GM18873 (cell line): ENCODE results near the gene SULT4A1.
"Not testable (repeated sequence)": the region's sequence is repeated elsewhere in the genome, so short reads cannot be mapped to it uniquely, and the experiment has no call there.

Source experiments
- ATAC-seq: cut with Tn5 transposase; IDR thresholded peaks from one replicate; pipeline ENCODE4 v1.9.1; 2021; ENCODE audit warnings: mild to moderate bottlenecking, moderate library complexity, moderate number of reproducible peaks; ENCODE audit not compliant: unreplicated experiment, low FRiP score

Gene SULT4A1, protein sequence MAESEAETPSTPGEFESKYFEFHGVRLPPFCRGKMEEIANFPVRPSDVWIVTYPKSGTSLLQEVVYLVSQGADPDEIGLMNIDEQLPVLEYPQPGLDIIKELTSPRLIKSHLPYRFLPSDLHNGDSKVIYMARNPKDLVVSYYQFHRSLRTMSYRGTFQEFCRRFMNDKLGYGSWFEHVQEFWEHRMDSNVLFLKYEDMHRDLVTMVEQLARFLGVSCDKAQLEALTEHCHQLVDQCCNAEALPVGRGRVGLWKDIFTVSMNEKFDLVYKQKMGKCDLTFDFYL

GRCh38 chr22:43862074-43862881, at the start of gene SULT4A1:
SULT4A1 (minus strand) TSS chr22:43862513; CDS start chr22:43862382, 131 bp downstream.
- no peak for ATAC-seq

GRCh38 chr22:43911351-43911750, 49.0 kb upstream of the SULT4A1 start:
- ATAC-seq: no peak

DNA sequence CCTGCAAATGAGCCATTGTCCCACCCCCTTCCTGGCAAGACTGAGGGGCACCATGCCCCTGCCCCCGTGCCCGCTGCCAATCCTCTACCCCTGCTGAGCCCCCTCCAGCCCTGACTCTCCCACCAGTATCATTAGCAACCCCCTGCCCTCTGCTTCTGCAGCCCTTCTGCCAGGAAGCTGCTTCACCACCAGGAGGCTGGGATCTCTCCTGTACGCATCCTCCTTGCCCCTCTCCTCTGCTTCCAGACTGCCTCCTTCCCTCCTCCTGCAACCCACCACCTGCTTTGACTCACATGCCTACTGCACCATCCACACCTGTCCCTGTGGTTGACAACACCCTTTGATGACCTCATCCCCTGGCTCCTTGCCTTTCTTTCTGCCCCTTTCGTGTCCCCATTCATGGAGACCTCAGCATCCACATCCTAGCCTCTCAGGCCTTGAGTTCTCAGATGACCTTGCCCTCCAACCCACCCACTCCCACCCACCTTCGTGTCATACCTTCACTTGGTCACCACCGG, 47.9 kb upstream of the SULT4A1 start:
- ATAC-seq: no peak

GRCh38 chr22:43909708-43910107, 47.4 kb upstream of the SULT4A1 start:
- ATAC-seq: no peak

DNA sequence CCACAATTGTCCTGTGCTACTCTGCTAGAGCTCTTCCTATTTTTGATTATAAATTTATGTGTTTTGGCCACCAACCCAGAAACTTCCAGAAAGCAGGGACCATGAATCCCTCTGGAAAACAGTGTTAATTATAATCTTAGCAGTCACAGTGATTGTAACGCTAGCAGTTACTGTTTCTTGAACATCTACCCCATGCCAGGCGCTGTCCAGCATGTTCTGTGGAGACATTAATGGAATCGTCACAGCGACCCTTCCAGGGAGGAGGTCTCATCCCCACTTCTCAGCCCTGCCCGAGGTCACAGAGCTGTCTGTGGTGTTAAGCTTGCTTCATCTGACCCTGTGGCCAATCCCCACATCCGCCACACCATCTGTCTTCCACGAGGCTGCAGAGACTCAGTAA, 43.4 kb upstream of the SULT4A1 start:
- ATAC-seq: no peak

GRCh38 chr22:43904412-43904811, 42.1 kb upstream of the SULT4A1 start:
- not testable (repeated sequence) for ATAC-seq

- ATAC-seq: not testable (repeated sequence)
Measured at GRCh38 chr22:43903033-43903432, 40.7 kb upstream of the SULT4A1 start.

DNA sequence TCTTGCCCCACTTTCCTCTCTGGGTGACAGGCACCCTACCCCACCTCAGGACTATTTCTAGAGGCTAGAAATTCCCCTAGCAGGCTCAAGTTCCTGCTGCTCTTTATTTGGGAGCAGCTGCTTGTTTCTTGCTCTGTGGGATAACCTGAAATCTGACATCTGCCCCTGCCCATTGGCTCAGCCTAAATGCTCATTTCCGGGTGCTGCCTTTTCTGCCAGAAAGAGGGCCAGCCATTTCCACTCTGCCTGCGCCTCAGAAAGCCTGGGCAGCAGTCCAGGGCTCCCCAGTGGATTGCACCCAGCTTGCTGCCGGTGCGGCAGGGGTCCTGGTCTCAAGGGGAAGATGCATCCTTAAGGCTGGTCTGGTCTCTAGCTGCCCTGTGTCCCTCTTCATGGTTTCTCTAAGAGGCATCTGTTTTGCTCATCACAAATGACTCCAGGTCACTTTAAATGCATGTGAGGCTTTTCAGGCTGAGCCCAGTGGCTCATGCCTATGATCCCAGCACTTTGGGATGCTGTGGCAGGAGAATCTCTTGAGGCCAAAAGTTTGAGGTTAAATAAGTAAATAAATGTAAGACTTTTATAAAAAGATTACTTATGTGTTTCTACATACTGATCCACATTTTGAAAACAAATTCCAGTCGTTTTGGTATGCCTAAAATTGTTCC, 39.8 kb upstream of the SULT4A1 start:
- ATAC-seq: no peak

DNA sequence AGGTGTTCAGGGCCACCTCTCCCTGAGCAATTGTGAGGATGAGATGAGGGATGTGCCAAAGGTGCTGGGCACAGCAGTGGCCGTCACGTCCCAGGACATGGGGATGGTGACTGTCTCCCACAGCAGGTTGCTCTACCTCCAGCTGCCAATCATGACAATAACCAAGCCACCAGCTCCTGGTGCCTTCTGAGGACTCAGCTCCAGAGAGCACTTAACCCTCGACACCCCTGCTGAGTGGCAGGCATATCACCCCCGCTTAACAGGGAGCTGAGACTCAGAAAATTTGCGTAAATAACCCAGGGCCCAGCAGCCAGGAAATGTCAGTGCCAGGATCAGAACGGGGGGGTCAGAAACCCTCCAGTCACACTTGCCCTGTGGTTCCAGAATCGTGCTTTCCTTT, 37.9 kb upstream of the SULT4A1 start:
- ATAC-seq: no peak

- no peak for ATAC-seq
Measured at GRCh38 chr22:43897751-43898261, 35.5 kb upstream of the SULT4A1 start.

DNA sequence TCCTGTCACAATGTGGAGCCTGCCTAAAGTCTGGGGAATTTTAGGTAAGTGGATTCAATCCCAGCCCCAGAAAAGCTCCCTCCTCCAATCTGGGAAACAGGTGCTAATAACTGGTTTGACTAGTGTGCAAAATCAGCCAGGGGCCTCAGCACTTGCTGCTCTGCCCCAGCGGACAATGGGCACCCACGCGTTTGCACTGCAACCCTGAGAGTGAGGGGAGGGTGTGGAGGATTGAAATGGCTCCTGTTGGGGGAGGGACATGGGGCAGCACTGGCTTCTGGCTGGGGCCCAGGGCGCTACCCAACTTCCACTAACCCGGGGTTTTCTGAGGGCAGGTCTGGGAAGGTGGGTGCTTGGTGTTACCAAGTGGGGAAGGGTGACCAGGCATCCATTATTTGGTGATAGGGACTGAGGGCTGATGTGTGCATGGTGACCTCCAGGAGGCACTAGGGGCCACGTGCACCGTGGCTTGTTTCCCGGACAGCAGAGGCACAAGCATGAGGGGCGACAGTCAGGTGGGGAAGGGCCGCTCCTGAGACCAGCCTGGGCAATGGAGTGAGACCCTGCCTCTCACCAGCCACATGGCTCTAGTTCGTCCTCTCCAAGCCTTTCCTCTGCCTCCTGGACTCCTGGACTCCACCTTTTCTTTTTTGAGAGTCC, 33.8 kb upstream of the SULT4A1 start:
- ATAC-seq: no peak

DNA sequence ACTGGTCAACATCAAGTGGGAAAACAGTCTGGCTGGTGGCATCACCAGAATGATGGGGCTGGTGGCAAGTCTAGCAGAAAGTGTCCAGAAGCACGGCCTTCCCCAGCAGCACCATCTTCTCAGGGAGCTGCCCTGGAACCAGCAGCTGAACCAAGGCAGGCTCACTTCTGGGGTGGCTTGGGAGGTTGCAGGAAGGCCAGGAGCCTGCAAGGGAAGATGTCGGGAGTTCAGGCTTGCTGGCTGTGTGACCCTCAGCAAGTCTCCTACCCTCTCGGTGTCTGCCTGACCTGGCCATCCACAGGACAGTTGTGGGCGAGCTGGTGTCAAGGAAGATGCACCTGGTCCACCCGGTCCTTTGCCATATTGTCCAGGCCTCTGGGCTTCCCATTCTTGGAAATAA, 31.8 kb upstream of the SULT4A1 start:
- no peak for ATAC-seq

GRCh38 chr22:43893266-43893665, 31.0 kb upstream of the SULT4A1 start:
- ATAC-seq: no peak

GRCh38 chr22:43892183-43892894, 30.0 kb upstream of the SULT4A1 start:
- ATAC-seq: no peak

DNA sequence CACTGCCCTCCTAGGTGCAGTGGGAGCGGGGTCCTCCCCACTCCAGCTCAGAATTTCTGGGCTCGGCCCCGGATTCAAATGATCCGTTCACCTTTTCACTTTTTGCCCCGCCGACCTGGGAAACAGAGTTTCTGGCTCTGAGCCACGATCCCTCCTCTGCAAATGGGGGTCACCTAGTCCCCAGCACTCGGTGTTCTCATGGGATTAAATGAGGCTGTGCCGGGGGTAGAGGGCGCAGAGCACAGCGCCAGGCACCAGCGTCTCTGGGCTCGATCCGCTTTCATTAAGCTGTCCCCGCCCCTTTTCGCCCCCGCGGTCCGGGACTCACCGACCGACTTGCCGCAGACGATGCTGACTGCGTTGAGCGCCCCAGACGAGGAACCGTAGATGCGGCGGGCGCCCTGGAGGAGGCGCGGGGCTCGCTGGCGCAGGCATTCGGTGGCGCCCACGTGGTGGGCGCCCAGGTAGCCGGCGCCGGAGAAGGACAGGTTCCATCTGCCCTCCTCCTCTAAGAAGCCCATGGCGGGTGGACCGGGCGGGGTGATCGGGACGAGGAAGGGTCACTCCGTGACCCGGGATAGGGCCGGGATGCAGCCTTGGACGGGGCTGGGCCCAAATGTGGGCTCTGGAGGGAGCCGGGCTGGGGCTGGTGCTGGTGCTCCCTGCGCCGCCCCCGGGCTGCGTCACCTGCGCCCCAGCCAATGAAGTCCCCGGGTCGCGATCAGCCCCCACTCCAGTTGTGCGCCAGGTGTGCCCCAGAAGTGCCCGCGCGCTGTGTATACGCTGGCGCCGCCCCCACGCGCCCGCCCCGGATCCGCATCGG, 29.3 kb upstream of the SULT4A1 start, which contains the start of gene PNPLA5:
Gene PNPLA5 (minus strand): TSS at position 654 of the 823 bp plus-strand sequence. CDS start 133 bp downstream, at position 521.
- ATAC-seq: no peak

- ATAC-seq: no peak
Measured at GRCh38 chr22:43890901-43891331, 28.6 kb upstream of the SULT4A1 start.

DNA sequence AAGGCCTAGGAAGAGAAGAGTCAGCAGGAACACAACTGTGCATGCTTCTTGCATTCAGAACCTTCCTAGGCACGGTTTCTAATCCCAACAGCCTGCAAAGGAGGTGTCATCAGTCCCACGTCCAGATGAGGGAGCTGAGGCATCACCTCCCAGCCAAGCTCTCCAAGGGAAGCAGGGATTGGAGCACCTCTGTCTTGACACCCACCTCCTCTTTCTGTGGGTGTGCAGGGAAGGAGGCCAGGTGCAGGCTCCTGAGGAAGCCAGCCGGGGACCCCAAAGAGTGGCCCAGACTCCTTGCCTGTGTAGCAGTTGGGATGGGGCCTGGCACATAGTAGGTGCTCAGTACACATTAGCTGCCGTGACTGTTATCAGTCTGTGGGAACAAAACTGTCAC, 27.5 kb upstream of the SULT4A1 start:
- ATAC-seq: no peak

DNA sequence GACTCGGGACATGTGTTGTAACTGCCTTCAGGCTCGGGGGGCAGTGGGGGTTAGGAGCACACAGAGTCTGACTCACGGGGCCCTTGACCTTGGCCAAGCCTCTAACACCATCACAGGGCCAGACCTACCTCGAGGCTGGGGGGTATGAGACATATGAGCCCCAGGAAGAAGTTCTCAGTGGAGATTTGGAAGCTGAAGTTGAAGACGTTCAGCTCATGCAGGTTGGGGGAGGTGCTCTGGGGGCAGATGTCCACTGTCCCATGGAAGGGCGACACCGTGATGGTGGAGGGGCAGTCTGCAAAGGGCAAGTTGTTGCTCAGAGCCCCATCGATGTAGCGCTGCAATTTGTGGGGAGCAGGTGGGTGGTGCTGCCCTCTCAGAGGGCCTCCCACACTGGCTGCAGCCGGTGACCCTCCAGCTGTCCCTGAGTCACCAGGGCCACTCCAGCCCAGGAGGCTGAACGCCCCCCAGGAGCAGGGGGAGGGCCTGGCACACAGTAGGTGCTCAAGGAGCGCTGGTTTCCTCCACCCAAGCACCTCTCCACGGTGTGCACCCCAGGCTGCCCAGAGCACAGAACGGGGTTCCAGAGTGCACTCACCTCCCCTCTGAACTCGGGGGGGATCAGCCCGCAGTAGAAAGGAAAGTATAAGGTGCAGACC, 27.0 kb upstream of the SULT4A1 start:
- ATAC-seq: no peak
